Measurements from ENCODE around the gene SLC16A3. TPM values are rescaled to one million over a fixed set of nuclear protein-coding genes. Genes with fewer than 3 reads are reported as not detected.

The SLC16A3 gene
- total and polyA plus RNA-seq, 9 of the 15 experiments (the other 6 are each of a cell fraction or from before 2014, with no cell fraction given) = 0.11 to 5.4 (median 1.2) TPM; not detected in 2

GRCh38 chr17:82205720-82206508 lies 22.9 kb upstream of the SLC16A3 start (continued):
- TF ChIP-seq RBFOX2 (IDR thresholded peaks at IDR 0.05; ENCODE audit: low read depth, low read length) (peak; percentile 70), TAF1 (IDR thresholded peaks at IDR 0.05; ENCODE audit: control insufficient read depth, extremely low read depth, insufficient read depth, low read length, severe bottlenecking) (peak; percentile 36), RFX7 (CRISPR knock-in tag; IDR thresholded peaks at IDR 0.05) (no peak), MAFK (IDR thresholded peaks at IDR 0.05; ENCODE audit: low read length) (peak; percentile 70), ZNF324 (CRISPR knock-in tag; IDR thresholded peaks at IDR 0.05) (0 out of 2 replicates have a peak, but pooled peaks have one; percentile 19), ZC3H11A (IDR thresholded peaks at IDR 0.05; ENCODE audit: low read depth, low read length) (no peak), SMAD1 (IDR thresholded peaks at IDR 0.05; ENCODE audit: low read depth, low read length, partially characterized antibody) (peak; percentile 37), KLF6 (CRISPR knock-in tag; IDR thresholded peaks at IDR 0.05; ENCODE audit: borderline replicate concordance) (peak; percentile 53; the same call in 1 of the 2 replicates), DMBX1 (CRISPR knock-in tag; IDR thresholded peaks at IDR 0.05; ENCODE audit: borderline replicate concordance) (peak; percentile 79; the same call in 1 of the 2 replicates), CTCF (IDR thresholded peaks at IDR 0.05 in 2 of 3, conservative IDR thresholded peaks at IDR 0.05 in 1 of 3; ENCODE audit: insufficient read depth in 2 of 3, low read depth in 1 of 3, low read length in 3 of 3) (peak; percentile 86 to 97 (median 93)), TOE1 (IDR thresholded peaks at IDR 0.05; ENCODE audit: borderline replicate concordance) (peak; percentile 15; the same call in 1 of the 2 replicates), TOE1 (CRISPR knock-in tag; IDR thresholded peaks at IDR 0.05; ENCODE audit: borderline replicate concordance, low read depth) (no peak), ZKSCAN1 (IDR thresholded peaks at IDR 0.05; ENCODE audit: low read depth, low read length) (peak; percentile 68), CXXC5 (CRISPR knock-in tag; IDR thresholded peaks at IDR 0.05) (peak; percentile 59), POLR2AphosphoS2 (IDR thresholded peaks at IDR 0.05; ENCODE audit: low read length) (0 out of 2 replicates have a peak, but pooled peaks have one; percentile 55), AFF4 (CRISPR knock-in tag; IDR thresholded peaks at IDR 0.05) (no peak), POLR2A (conservative IDR thresholded peaks at IDR 0.05) (peak; percentile 82)
- TF ChIP-seq, protein P1, sequence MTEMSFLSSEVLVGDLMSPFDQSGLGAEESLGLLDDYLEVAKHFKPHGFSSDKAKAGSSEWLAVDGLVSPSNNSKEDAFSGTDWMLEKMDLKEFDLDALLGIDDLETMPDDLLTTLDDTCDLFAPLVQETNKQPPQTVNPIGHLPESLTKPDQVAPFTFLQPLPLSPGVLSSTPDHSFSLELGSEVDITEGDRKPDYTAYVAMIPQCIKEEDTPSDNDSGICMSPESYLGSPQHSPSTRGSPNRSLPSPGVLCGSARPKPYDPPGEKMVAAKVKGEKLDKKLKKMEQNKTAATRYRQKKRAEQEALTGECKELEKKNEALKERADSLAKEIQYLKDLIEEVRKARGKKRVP (CRISPR knock-in tag; IDR thresholded peaks at IDR 0.05) = peak; percentile 37
- TF ChIP-seq, protein P2, sequence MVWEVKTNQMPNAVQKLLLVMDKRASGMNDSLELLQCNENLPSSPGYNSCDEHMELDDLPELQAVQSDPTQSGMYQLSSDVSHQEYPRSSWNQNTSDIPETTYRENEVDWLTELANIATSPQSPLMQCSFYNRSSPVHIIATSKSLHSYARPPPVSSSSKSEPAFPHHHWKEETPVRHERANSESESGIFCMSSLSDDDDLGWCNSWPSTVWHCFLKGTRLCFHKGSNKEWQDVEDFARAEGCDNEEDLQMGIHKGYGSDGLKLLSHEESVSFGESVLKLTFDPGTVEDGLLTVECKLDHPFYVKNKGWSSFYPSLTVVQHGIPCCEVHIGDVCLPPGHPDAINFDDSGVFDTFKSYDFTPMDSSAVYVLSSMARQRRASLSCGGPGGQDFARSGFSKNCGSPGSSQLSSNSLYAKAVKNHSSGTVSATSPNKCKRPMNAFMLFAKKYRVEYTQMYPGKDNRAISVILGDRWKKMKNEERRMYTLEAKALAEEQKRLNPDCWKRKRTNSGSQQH (CRISPR knock-in tag; IDR thresholded peaks at IDR 0.05) = 0 out of 2 replicates have a peak, but pooled peaks have one; percentile 27
